ENCODE data around the gene ANXA11. TPM values are rescaled to one million over a fixed set of nuclear protein-coding genes. Genes with fewer than 3 reads are reported as not detected.

ANXA11 gene
- total and polyA plus RNA-seq, 9 of the 15 experiments (the other 6 are each of a cell fraction or from before 2014, with no cell fraction given): 43.6 to 212 (median 109) TPM

- peak; percentile 46; the same call in 1 of the 2 replicates for TF ChIP-seq MEF2D (tag; conservative IDR thresholded peaks at IDR 0.05; ENCODE audit: low read depth)
- peak; percentile 66 for TF ChIP-seq RB1 (IDR thresholded peaks at IDR 0.05; ENCODE audit: low read depth)
- no peak for TF ChIP-seq MCM7 (IDR thresholded peaks at IDR 0.05)
- no peak for TF ChIP-seq THRA (IDR thresholded peaks at IDR 0.05)
- TF ChIP-seq NR2F6 (CRISPR knock-in tag; IDR thresholded peaks at IDR 0.05): no peak
- TF ChIP-seq RERE (CRISPR knock-in tag; IDR thresholded peaks at IDR 0.05; ENCODE audit: borderline replicate concordance): no peak
- 0 out of 2 replicates have a peak, but pooled peaks have one; percentile 37 for TF ChIP-seq HES1 (IDR thresholded peaks at IDR 0.05; ENCODE audit: low read depth)
- peak; percentile 57; the same call in 1 of the 2 replicates for TF ChIP-seq MBD2 (IDR thresholded peaks at IDR 0.05; ENCODE audit: borderline replicate concordance, low read depth)
- TF ChIP-seq ZFP91 (CRISPR knock-in tag; IDR thresholded peaks at IDR 0.05): no peak
- no peak for TF ChIP-seq FOXA1 (IDR thresholded peaks at IDR 0.05; ENCODE audit: borderline replicate concordance)
- TF ChIP-seq KAT8 (IDR thresholded peaks at IDR 0.05; ENCODE audit: low read depth): no peak
- no peak for TF ChIP-seq SP2 (IDR thresholded peaks at IDR 0.05; ENCODE audit: extremely low read depth, low read depth, low read length, poor library complexity, severe bottlenecking)
- TF ChIP-seq CCAR2 (IDR thresholded peaks at IDR 0.05; ENCODE audit: low read depth, low read length): no peak
- no peak for TF ChIP-seq IRF9 (tag; IDR thresholded peaks at IDR 0.05)
- no peak for TF ChIP-seq HNRNPUL1 (IDR thresholded peaks at IDR 0.05; ENCODE audit: low read length)
- peak; percentile 95 for TF ChIP-seq MAFF (IDR thresholded peaks at IDR 0.05; ENCODE audit: low read length)
- no peak for TF ChIP-seq SMAD3 (CRISPR knock-in tag; conservative IDR thresholded peaks at IDR 0.05)
- no peak for TF ChIP-seq LCOR (CRISPR knock-in tag; IDR thresholded peaks at IDR 0.05)
Measured at GRCh38 chr10:80205477-80206276, at the start of gene ANXA11 (continued).

Data from K562 (cell line).